T-cell (primary cell): ENCODE measurements around the gene MYO1D. TPM values are rescaled to one million over a fixed set of nuclear protein-coding genes. Genes with fewer than 3 reads are reported as not detected.

Experiments used
- ATAC-seq, 4 experiments: fragments of 200-7000 bp in 3 of 4; fragments of 150-1000 bp in 1 of 4; cut with Tn5 transposase; replicated peaks in 1 of 4; 1 replicate in 3 of 4; 2 replicates in 1 of 4; pipeline ENCODE4 v1.10.0; 2021; ENCODE audit warnings: moderate library complexity in 3 of 4, mild to moderate bottlenecking in 2 of 4, moderate number of reproducible peaks in 1 of 4
- CTCF ChIA-PET, 2 donors: fragments of 300-600 bp; sonication (Branson Sonifier 250); formaldehyde crosslinking; loops; one replicate each; lab custom pipeline; 2022; ENCODE audit warnings: antibody characterized with exemption in 2 of 2; lab: Charles Lee
- POLR2A ChIA-PET, 2 donors: fragments of 300-600 bp; sonication (Branson Sonifier 250); formaldehyde crosslinking; loops; one replicate each; lab custom pipeline; 2022; ENCODE audit warnings: antibody characterized with exemption in 2 of 2; lab: Charles Lee
- DNase-seq, 35 experiments: peaks; one replicate each; pipeline versions ENCODE4 v3.0.0 to v3.0.0-alpha.2; 2013 to 2023
- H3K27ac ChIP-seq: one replicate; pipeline ENCODE4 v1.5.1; 2013; ENCODE audit warnings: low read length
- H3K27me3 ChIP-seq, 2 experiments: replicated peaks in 1 of 2; 1 replicate in 1 of 2; 2 replicates in 1 of 2; pipeline versions ENCODE4 v1.6.1 to v1.7.0; 2013; ENCODE audit warnings: low read length in 1 of 2, mixed read lengths in 1 of 2; ENCODE audit not compliant: control insufficient read depth in 2 of 2, insufficient read depth in 2 of 2; ENCODE audit errors: extremely low read depth in 1 of 2
- H3K36me3 ChIP-seq, 2 donors: 1 replicate in 1 of 2; 2 replicates in 1 of 2; pipeline versions ENCODE4 v1.6.1 to v1.7.0; 2013; ENCODE audit warnings: low read length in 1 of 2; ENCODE audit not compliant: control insufficient read depth in 2 of 2, insufficient read depth in 1 of 2; ENCODE audit errors: extremely low read depth in 1 of 2
- H3K4me1 ChIP-seq, 2 experiments: 1 replicate in 1 of 2; 2 replicates in 1 of 2; pipeline versions ENCODE4 v1.6.1 to v1.7.0; 2013; ENCODE audit warnings: low read length in 2 of 2, mixed read lengths in 1 of 2; ENCODE audit not compliant: insufficient read depth in 2 of 2, control insufficient read depth in 1 of 2; ENCODE audit errors: extremely low read depth in 1 of 2
- H3K4me3 ChIP-seq, 2 donors: 1 replicate in 1 of 2; 2 replicates in 1 of 2; pipeline versions ENCODE4 v1.5.1 to v1.7.0; 2013; ENCODE audit warnings: mild to moderate bottlenecking in 2 of 2, low read length in 1 of 2, moderate library complexity in 1 of 2; ENCODE audit not compliant: control insufficient read depth in 1 of 2; ENCODE audit errors: extremely low read depth in 1 of 2
- H3K9me3 ChIP-seq: 2 replicates; pipeline ENCODE4 v1.7.0; 2013
- H3K27ac Mint-ChIP-seq, 2 donors: one replicate each; pipeline ENCODE4 v1.8.0; 2020 to 2021; ENCODE audit warnings: mild to moderate bottlenecking in 2 of 2, mixed read lengths in 2 of 2
- H3K27me3 Mint-ChIP-seq, 2 donors: one replicate each; pipeline ENCODE4 v1.8.0; 2021 to 2022; ENCODE audit warnings: mixed read lengths in 2 of 2
- H3K36me3 Mint-ChIP-seq: one replicate; pipeline ENCODE4 v1.8.0; 2021; ENCODE audit warnings: mixed read lengths
- H3K4me1 Mint-ChIP-seq, 3 donors: one replicate each; pipeline ENCODE4 v1.8.0; 2020 to 2022; ENCODE audit warnings: mixed read lengths in 3 of 3, mild to moderate bottlenecking in 1 of 3
- H3K4me3 Mint-ChIP-seq, 3 donors: one replicate each; pipeline ENCODE4 v1.8.0; 2020 to 2022; ENCODE audit warnings: mild to moderate bottlenecking in 3 of 3, mixed read lengths in 3 of 3, moderate library complexity in 3 of 3
- H3K9me3 Mint-ChIP-seq, 3 donors: one replicate each; pipeline ENCODE4 v1.8.0; 2020 to 2022; ENCODE audit warnings: mixed read lengths in 3 of 3
- WGBS: methylation state at CpG from one replicate; pipeline ENCODE4 v1.1.5; 2013; ENCODE audit warnings: missing lambda C conversion rate; ENCODE audit not compliant: insufficient coverage; 5-methylcytosine and 5-hydroxymethylcytosine counted together
- total RNA-seq, 35 experiments: library from RNA in 6 of 35; stranded (reverse) in 6 of 35; fragments of 120-200 nt in 1 of 35; gene quantifications; one replicate each; pipeline versions ENCODE4 v1.2.1 to v1.2.4 and lab custom pipeline; 2013 to 2026

MYO1D gene
- total RNA-seq, 5 donors from 2014 or later (not counting 1 experiment from before 2014, with no cell fraction given): 8.3 to 11.1 (median 9.5) TPM

- Histone ChIP-seq H3K9me3 (no peaks in the 10 kb centered on the region), H3K4me3 (no peak overlapping the region), H3K27ac (no peak overlapping the region), H3K27me3 (no peaks in the 10 kb centered on the region), H3K4me1 (no peaks in the 10 kb centered on the region), H3K36me3 (no peaks in the 10 kb centered on the region)
- ChIA-PET POLR2A (no interaction called here), CTCF (no interaction called here)
- ATAC-seq (no peak), DNase-seq (no peak)
- H3K27ac Mint-ChIP-seq: no peak overlapping the region
- H3K4me3 Mint-ChIP-seq: no peak overlapping the region
- no peaks in the 10 kb centered on the region for H3K4me1 Mint-ChIP-seq
- H3K9me3 Mint-ChIP-seq: no peaks in the 10 kb centered on the region
- peaks cover 0 to 8% of the 10 kb centered on the region in 2 donors for H3K27me3 Mint-ChIP-seq
- no peaks in the 10 kb centered on the region for H3K36me3 Mint-ChIP-seq
- no CpG with 5 or more reads among the region's 1 CpG for WGBS
Observed at GRCh38 chr17:32846143-32846542, 30.8 kb downstream of the MYO1D start.

DNA sequence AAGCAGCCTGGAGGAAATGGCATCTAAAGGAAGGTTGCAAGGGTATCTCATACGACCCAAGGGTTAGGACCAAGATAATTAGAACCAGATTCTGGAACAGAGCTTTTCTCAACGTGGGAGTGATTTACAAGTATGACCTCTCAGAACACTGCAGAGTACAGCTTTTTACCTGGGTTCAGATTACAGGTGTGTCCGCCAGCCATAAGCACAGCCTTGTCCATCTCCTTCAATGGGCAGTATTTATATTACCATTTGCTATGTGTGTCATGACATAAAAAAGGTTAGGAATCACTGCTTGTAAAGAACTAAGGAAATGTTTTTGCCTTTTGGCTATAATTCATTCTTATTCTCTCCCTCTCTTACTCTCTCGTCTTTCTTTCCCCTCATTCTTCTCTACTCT is 36.7 kb downstream of the MYO1D start:
- 83% methylated on average over 2 of the region's 4 CpGs for WGBS
- Histone ChIP-seq H3K27ac (no peak overlapping the region), H3K9me3 (no peaks in the 10 kb centered on the region), H3K36me3 (no peaks in the 10 kb centered on the region), H3K4me1 (no peaks in the 10 kb centered on the region), H3K4me3 (no peak overlapping the region), H3K27me3 (no peaks in the 10 kb centered on the region)
- Mint-ChIP-seq H3K9me3 (no peaks in the 10 kb centered on the region), H3K4me1 (no peaks in the 10 kb centered on the region), H3K27me3 (peaks cover 0 to 13% of the 10 kb centered on the region in 2 donors), H3K27ac (no peak overlapping the region), H3K36me3 (no peaks in the 10 kb centered on the region), H3K4me3 (no peak overlapping the region)
- DNase-seq (no peak), ATAC-seq (no peak)
- POLR2A ChIA-PET: no interaction called here
- CTCF ChIA-PET: no interaction called here

- Mint-ChIP-seq H3K27ac (no peak overlapping the region), H3K4me3 (no peak overlapping the region), H3K36me3 (no peaks in the 10 kb centered on the region), H3K27me3 (peaks cover 0 to 8% of the 10 kb centered on the region in 2 donors), H3K4me1 (no peaks in the 10 kb centered on the region), H3K9me3 (no peaks in the 10 kb centered on the region)
- DNase-seq (no peak), ATAC-seq (no peak)
- ChIA-PET POLR2A (interaction anchor here in 1 of 2 donors (0.7 kb wide), 1 partner anchor 8 kb away, joined by 7 read pairs; no protein-coding TSS in a partner anchor), CTCF (no interaction called here)
- Histone ChIP-seq H3K27ac (no peak overlapping the region), H3K4me3 (no peak overlapping the region), H3K4me1 (no peaks in the 10 kb centered on the region), H3K27me3 (peaks cover 0 to 2% of the 10 kb centered on the region in 2 experiments), H3K9me3 (no peaks in the 10 kb centered on the region), H3K36me3 (no peaks in the 10 kb centered on the region)
- no CpG with 5 or more reads among the region's 2 CpGs for WGBS
Observed at GRCh38 chr17:32836527-32836926, 40.4 kb downstream of the MYO1D start.

GRCh38 chr17:32835291-32835761 is 41.6 kb downstream of the MYO1D start:
- H3K27me3 ChIP-seq: peaks cover 0 to 2% of the 10 kb centered on the region in 2 experiments
- POLR2A ChIA-PET: interaction anchor here in 1 of 2 donors (0.5 kb wide), 1 partner anchor 26 kb away, joined by 3 read pairs; no protein-coding TSS in a partner anchor

GRCh38 chr17:32834104-32834503 is 42.8 kb downstream of the MYO1D start:
- ATAC-seq: no peak
- WGBS: no CpG with 5 or more reads among the region's 2 CpGs
- H3K4me3 Mint-ChIP-seq: no peak overlapping the region
- ChIA-PET CTCF (no interaction called here), POLR2A (no interaction called here)
- no peaks in the 10 kb centered on the region for H3K4me1 ChIP-seq
- H3K27ac Mint-ChIP-seq: no peak overlapping the region
- H3K4me1 Mint-ChIP-seq: no peaks in the 10 kb centered on the region
- DNase-seq: no peak
- H3K36me3 ChIP-seq: no peaks in the 10 kb centered on the region
- H3K4me3 ChIP-seq: no peak overlapping the region
- H3K36me3 Mint-ChIP-seq: no peaks in the 10 kb centered on the region
- no peak overlapping the region for H3K27ac ChIP-seq
- no peaks in the 10 kb centered on the region for H3K9me3 Mint-ChIP-seq
- H3K27me3 ChIP-seq: peaks cover 0 to 2% of the 10 kb centered on the region in 2 experiments
- no peaks in the 10 kb centered on the region for H3K27me3 Mint-ChIP-seq
- H3K9me3 ChIP-seq: no peaks in the 10 kb centered on the region

More at GRCh38 chr17:32835291-32835761, 41.6 kb downstream of the MYO1D start:
- Mint-ChIP-seq H3K4me1 (no peaks in the 10 kb centered on the region), H3K27me3 (peaks cover 0 to under 1% of the 10 kb centered on the region in 2 donors), H3K27ac (no peak overlapping the region), H3K36me3 (no peaks in the 10 kb centered on the region), H3K4me3 (no peak overlapping the region), H3K9me3 (no peaks in the 10 kb centered on the region)
- WGBS: 88% methylated on average over 1 of the region's 2 CpGs
- ATAC-seq (no peak), DNase-seq (no peak)
- no peak overlapping the region for H3K27ac ChIP-seq
- H3K36me3 ChIP-seq: no peaks in the 10 kb centered on the region
- H3K9me3 ChIP-seq: no peaks in the 10 kb centered on the region
- CTCF ChIA-PET: no interaction called here
- H3K4me3 ChIP-seq: no peak overlapping the region
- H3K4me1 ChIP-seq: no peaks in the 10 kb centered on the region

DNA sequence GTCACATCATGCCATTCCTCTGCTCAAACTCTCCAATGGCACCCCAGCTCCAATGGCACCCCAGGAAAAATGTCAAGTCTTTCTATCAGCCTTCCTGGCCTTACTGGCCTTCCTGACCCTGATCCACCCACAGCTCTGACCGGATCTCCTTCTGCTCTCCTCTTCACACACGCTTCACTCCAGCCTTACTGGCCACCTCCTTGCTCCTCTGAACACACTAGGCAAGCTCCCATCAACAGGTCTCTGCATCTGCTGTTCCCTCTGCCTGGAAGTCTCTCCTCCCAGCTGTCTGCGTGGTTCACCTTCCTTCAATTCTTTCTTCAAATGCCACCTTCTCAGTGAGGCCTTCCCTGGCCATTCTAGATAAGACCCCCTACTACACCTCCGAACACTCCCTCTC is 43.4 kb downstream of the MYO1D start:
- Mint-ChIP-seq H3K4me1 (peaks cover 0 to 5% (median 0%) of the 10 kb centered on the region in 3 donors), H3K4me3 (no peak overlapping the region), H3K27ac (no peak overlapping the region), H3K9me3 (no peaks in the 10 kb centered on the region), H3K36me3 (no peaks in the 10 kb centered on the region), H3K27me3 (no peaks in the 10 kb centered on the region)
- DNase-seq: no peak
- peaks cover 0 to 2% of the 10 kb centered on the region in 2 experiments for H3K27me3 ChIP-seq
- no peaks in the 10 kb centered on the region for H3K9me3 ChIP-seq
- no peak overlapping the region for H3K27ac ChIP-seq
- no peak for ATAC-seq
- H3K36me3 ChIP-seq: no peaks in the 10 kb centered on the region
- no peak overlapping the region for H3K4me3 ChIP-seq
- ChIA-PET POLR2A (no interaction called here), CTCF (no interaction called here)
- peaks cover 0 to under 1% of the 10 kb centered on the region in 2 experiments for H3K4me1 ChIP-seq
- WGBS: 80% methylated on average over 4 of the region's 4 CpGs
